PC-3 (cell line): ENCODE data around the gene POLR2B. TPM values are rescaled to one million over a fixed set of nuclear protein-coding genes. Genes with fewer than 3 reads are reported as not detected.

Source experiments
- ATAC-seq: fragments of 200-7000 bp; cut with Tn5 transposase; 2 replicates; pipeline ENCODE4 v1.9.1; 2020; ENCODE audit warnings: mild to moderate bottlenecking, moderate library complexity
- BruUV-seq: library from RNA; stranded (reverse); fragments of 400-500 nt; replicated peaks from 2 replicates; lab custom pipeline; 2021; lab: Mats Ljungman, UMichigan
- CTCF ChIA-PET: fragments of 300-600 bp; sonication (Branson Sonifier 250); formaldehyde crosslinking; loops from one replicate; lab custom pipeline; 2022; ENCODE audit warnings: antibody characterized with exemption; lab: Charles Lee
- POLR2A ChIA-PET: fragments of 300-600 bp; sonication (Branson Sonifier 250); formaldehyde crosslinking; loops from one replicate; lab custom pipeline; 2022; ENCODE audit warnings: antibody characterized with exemption; ENCODE audit not compliant: unreplicated experiment; lab: Charles Lee
- DNase-seq: peaks from one replicate; pipeline ENCODE4 v3.0.0-alpha.2; 2015
- H2AFZ ChIP-seq: fragments of 300-600 bp; sonication (generic); 2 replicates; pipeline ENCODE4 v1.6.0; 2016; ENCODE audit warnings: antibody characterized with exemption, low read length
- H3F3A ChIP-seq: fragments of 300-600 bp; sonication (generic); one replicate; pipeline ENCODE4 v1.6.0; 2017; ENCODE audit warnings: antibody characterized with exemption, low read length, control low read depth, mild to moderate bottlenecking; ENCODE audit not compliant: unreplicated experiment
- H3K27ac ChIP-seq: fragments of 300-600 bp; sonication (generic); 2 replicates; pipeline ENCODE4 v1.5.1; 2016; ENCODE audit warnings: mild to moderate bottlenecking, low read length
- H3K27me3 ChIP-seq: fragments of 300-600 bp; sonication (generic); 2 replicates; pipeline ENCODE4 v1.6.1; 2016; ENCODE audit warnings: low read length, mixed read lengths
- H3K36me3 ChIP-seq: fragments of 300-600 bp; sonication (generic); 2 replicates; pipeline ENCODE4 v1.6.1; 2016; ENCODE audit warnings: low read depth, mixed run types, low read length, mixed read lengths
- H3K4me1 ChIP-seq: fragments of 300-600 bp; sonication (generic); 2 replicates; pipeline ENCODE4 v1.5.1; 2016; ENCODE audit warnings: low read length; ENCODE audit not compliant: insufficient read depth
- H3K4me2 ChIP-seq: fragments of 300-600 bp; sonication (generic); 2 replicates; pipeline ENCODE4 v1.6.0; 2016; ENCODE audit warnings: low read length
- H3K4me3 ChIP-seq: fragments of 300-600 bp; sonication (generic); 2 replicates; pipeline ENCODE4 v1.5.1; 2016; ENCODE audit warnings: mild to moderate bottlenecking, low read length, mixed read lengths
- H3K79me2 ChIP-seq: fragments of 300-600 bp; sonication (generic); 2 replicates; pipeline ENCODE4 v1.6.1; 2017; ENCODE audit warnings: low read length, mixed read lengths
- H3K9ac ChIP-seq: fragments of 300-600 bp; sonication (generic); 2 replicates; pipeline ENCODE4 v1.6.0; 2016; ENCODE audit warnings: mild to moderate bottlenecking, low read length
- H3K9me2 ChIP-seq: fragments of 300-600 bp; sonication (generic); replicated peaks from 2 replicates; pipeline ENCODE4 v1.6.1; 2016; ENCODE audit warnings: mixed run types, low read length, mixed read lengths
- H3K9me3 ChIP-seq: fragments of 300-600 bp; sonication (generic); 2 replicates; pipeline ENCODE4 v1.6.1; 2016; ENCODE audit warnings: low read length, mixed read lengths
- H4K20me1 ChIP-seq: fragments of 300-600 bp; sonication (generic); 2 replicates; pipeline ENCODE4 v1.6.1; 2016; ENCODE audit warnings: low read length, mixed read lengths
- EZH2 ChIP-seq: fragments of 300-600 bp; sonication (generic); IDR thresholded peaks from one replicate; pipeline ENCODE4 v1.6.1; 2017; ENCODE audit warnings: antibody characterized with exemption, mild to moderate bottlenecking, low read length; ENCODE audit not compliant: unreplicated experiment
- EZH2phosphoT487 ChIP-seq: fragments of 300-600 bp; sonication (generic); IDR thresholded peaks from 2 replicates; pipeline ENCODE4 v1.6.1; 2018; ENCODE audit warnings: mild to moderate bottlenecking, antibody characterized with exemption, low read length, borderline replicate concordance
- intact Hi-C: fragments of 100-400 bp; cut with micrococcal nuclease; formaldehyde crosslinking; loops from 2 replicates; pipeline ENCODE4 v1.9.0; 2023
- total RNA-seq: library from RNA; depleted of rRNA; stranded (reverse); fragments of >200 nt; gene quantifications from 2 replicates; pipeline ENCODE4 v1.2.3, GENCODE V29; 2014
- TF ChIP-seq, protein P1 (sequence below): fragments of 300-600 bp; sonication (generic); conservative IDR thresholded peaks from 2 replicates; pipeline ENCODE4 v1.5.1; 2017; ENCODE audit warnings: antibody characterized with exemption, low read depth, mild to moderate bottlenecking, low read length

Gene POLR2B
- total RNA-seq, 1 experiment from 2014 or later, result 190 TPM

DNA sequence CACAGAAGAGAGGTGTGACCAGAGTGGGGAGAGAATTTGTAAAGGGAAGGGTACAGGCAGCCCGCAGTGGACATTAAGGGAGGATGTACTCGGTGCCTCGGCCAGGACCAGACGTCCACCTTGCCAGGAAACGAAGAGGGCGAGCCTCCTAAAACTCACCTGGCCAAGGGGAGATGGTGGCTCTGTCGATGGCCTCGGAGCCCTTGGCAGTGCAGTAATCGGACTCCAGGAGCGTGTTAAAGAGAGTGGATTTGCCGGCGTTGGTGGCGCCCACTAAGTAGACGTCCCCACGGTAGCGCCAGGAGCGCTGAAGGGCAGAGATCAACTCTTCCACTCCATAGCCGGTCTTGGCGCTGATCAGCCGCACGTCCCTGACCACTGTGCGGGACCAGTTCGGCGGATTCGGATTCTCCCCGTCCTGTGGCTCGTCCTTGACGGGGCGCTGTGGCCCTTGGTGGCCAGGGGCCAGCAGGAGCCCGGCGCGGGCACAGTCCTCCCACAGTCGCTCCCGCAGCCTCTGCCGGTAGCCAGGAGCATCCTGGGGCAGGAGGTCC, 2.3 kb upstream of the POLR2B start:
- peak overlapping the region; percentile 93 for H3K4me2 ChIP-seq
- intact Hi-C loops, result loop anchor here (1.0 to 5.0 kb wide), 4 partner anchors 16 to 539 kb away; partner anchors contain the start of genes PAICS and PPAT

DNA sequence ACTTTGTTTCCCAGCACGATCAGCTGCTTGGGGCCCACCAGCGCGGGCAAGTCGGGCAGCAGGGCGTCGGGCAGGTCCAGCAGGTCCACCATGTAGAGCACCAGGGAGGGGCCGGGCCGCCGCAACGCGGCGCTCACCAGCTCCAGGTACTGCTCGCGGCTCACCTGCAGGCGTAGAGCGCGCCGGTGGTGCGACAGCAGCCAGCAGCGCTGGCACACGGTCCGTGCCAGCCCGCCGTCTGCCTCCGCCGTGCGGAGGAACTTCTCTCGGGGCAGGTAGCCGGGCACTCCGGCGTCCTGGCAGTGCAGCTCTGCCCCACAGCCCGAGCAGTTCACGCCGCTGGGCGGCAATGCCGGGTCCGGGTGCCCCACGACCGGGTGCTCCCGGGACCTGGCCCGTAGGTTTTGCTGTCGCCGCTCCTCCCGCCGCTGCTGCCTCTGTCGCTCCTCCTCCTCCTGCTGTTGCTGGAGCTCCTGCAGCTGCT, 1.8 kb upstream of the POLR2B start:
- Histone ChIP-seq H3K79me2 (peaks cover 88% of the 10 kb centered on the region), H3F3A (no peaks in the 10 kb centered on the region), H2AFZ (peak overlapping the region; percentile 88), H3K36me3 (peaks cover 33% of the 10 kb centered on the region), H3K27ac (peak overlapping the region; percentile 56), H4K20me1 (peaks cover 40% of the 10 kb centered on the region), H3K4me1 (peaks cover 28% of the 10 kb centered on the region), H3K27me3 (no peaks in the 10 kb centered on the region), H3K9me2 (no peaks in the 10 kb centered on the region), H3K9me3 (peaks cover 11% of the 10 kb centered on the region; the same call in 1 of the 2 replicates), H3K4me2 (peak overlapping the region; percentile 93), H3K9ac (peak overlapping the region; percentile 92), H3K4me3 (peak overlapping the region; percentile 79)
- ChIA-PET CTCF (interaction anchor here (0.6 kb wide), 1 partner anchor 19 kb away, joined by 6 read pairs; no protein-coding TSS in a partner anchor), POLR2A (interaction anchor here (0.6 to 0.7 kb wide), 2 partner anchors 510 to 1667 kb away, joined by 4 to 9 read pairs; no protein-coding TSS in a partner anchor)
- peak; percentile 76 for DNase-seq
- ATAC-seq, result peak; percentile 65
- intact Hi-C loops, result loop anchor here (1.0 to 5.0 kb wide), 4 partner anchors 16 to 540 kb away; partner anchors contain the start of genes PAICS and PPAT
- BruUV-seq, result no TSS peak
- TF ChIP-seq EZH2, result no peak
- TF ChIP-seq, protein P1, sequence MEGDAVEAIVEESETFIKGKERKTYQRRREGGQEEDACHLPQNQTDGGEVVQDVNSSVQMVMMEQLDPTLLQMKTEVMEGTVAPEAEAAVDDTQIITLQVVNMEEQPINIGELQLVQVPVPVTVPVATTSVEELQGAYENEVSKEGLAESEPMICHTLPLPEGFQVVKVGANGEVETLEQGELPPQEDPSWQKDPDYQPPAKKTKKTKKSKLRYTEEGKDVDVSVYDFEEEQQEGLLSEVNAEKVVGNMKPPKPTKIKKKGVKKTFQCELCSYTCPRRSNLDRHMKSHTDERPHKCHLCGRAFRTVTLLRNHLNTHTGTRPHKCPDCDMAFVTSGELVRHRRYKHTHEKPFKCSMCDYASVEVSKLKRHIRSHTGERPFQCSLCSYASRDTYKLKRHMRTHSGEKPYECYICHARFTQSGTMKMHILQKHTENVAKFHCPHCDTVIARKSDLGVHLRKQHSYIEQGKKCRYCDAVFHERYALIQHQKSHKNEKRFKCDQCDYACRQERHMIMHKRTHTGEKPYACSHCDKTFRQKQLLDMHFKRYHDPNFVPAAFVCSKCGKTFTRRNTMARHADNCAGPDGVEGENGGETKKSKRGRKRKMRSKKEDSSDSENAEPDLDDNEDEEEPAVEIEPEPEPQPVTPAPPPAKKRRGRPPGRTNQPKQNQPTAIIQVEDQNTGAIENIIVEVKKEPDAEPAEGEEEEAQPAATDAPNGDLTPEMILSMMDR, result peak; percentile 43

More for the DNA sequence above, 2.3 kb upstream of the POLR2B start:
- BruUV-seq, result no TSS peak
- H3K27me3 ChIP-seq, result no peaks in the 10 kb centered on the region
- H3K36me3 ChIP-seq, result peaks cover 34% of the 10 kb centered on the region
- DNase-seq (no peak), ATAC-seq (peak; percentile 5)
- POLR2A ChIA-PET, result interaction anchor here (0.5 kb wide), 1 partner anchor 104 kb away, joined by 3 read pairs; no protein-coding TSS in a partner anchor
- peaks cover 11% of the 10 kb centered on the region; the same call in 1 of the 2 replicates for H3K9me3 ChIP-seq
- H3K79me2 ChIP-seq, result peaks cover 83% of the 10 kb centered on the region
- TF ChIP-seq EZH2phosphoT487 (no peak), EZH2 (no peak)
- TF ChIP-seq, protein P1, result no peak
- no peaks in the 10 kb centered on the region for H3K9me2 ChIP-seq
- H3K9ac ChIP-seq, result peak overlapping the region; percentile 92
- no peak overlapping the region for H3K27ac ChIP-seq
- H3K4me3 ChIP-seq, result peak overlapping the region; percentile 79
- peaks cover 22% of the 10 kb centered on the region for H3K4me1 ChIP-seq
- no peaks in the 10 kb centered on the region for H3F3A ChIP-seq
- CTCF ChIA-PET, result interaction anchor here (0.6 kb wide), 1 partner anchor 19 kb away, joined by 6 read pairs; no protein-coding TSS in a partner anchor
- H4K20me1 ChIP-seq, result peaks cover 35% of the 10 kb centered on the region
- peak overlapping the region; percentile 88; the same call in 1 of the 2 replicates for H2AFZ ChIP-seq
